H1 (cell line): Measurements from ENCODE around the gene TAF12. TPM values are rescaled to one million over a fixed set of nuclear protein-coding genes. Genes with fewer than 3 reads are reported as not detected.
"Not testable (repeated sequence)": the region's sequence is repeated elsewhere in the genome, so short reads cannot be mapped to it uniquely, and the experiment has no call there.

Experiments
- CTCF ChIA-PET: fragments of 300-600 bp; sonication (Branson Sonifier 250); formaldehyde crosslinking; loops from one replicate; lab custom pipeline; 2021; ENCODE audit not compliant: partially characterized antibody; lab: Charles Lee
- POLR2A ChIA-PET: fragments of 300-600 bp; sonication (Branson Sonifier 250); formaldehyde crosslinking; loops from one replicate; lab custom pipeline; 2021; ENCODE audit warnings: inconsistent platforms; ENCODE audit not compliant: partially characterized antibody; lab: Charles Lee
- DNase-seq, 2 experiments: peaks; one replicate each; pipeline versions ENCODE4 v3.0.0 to v3.0.0-alpha.2; 2010 to 2022; ENCODE audit warnings: low spot score in 2 of 2, low read depth in 1 of 2, mixed read lengths in 1 of 2
- FAIRE-seq: peaks from 2 replicates; lab custom pipeline; 2011; peaks lifted over from hg19 to GRCh38; lab: Jason Lieb, UNC
- H2AFZ ChIP-seq: 2 replicates; pipeline ENCODE4 v1.8.1; 2012; ENCODE audit warnings: low read length, inconsistent platforms
- H2AK5ac ChIP-seq: 2 replicates; pipeline ENCODE4 v1.6.1; 2013; ENCODE audit warnings: low read depth, low read length
- H2BK120ac ChIP-seq: replicated peaks from 2 replicates; pipeline ENCODE3; 2013; ENCODE audit warnings: low read depth, low read length, inconsistent platforms
- H2BK12ac ChIP-seq: 2 replicates; pipeline ENCODE4 v1.6.1; 2013; ENCODE audit warnings: low read depth, low read length
- H2BK15ac ChIP-seq: 2 replicates; pipeline ENCODE4 v1.6.1; 2013; ENCODE audit warnings: low read length
- H2BK20ac ChIP-seq: 2 replicates; pipeline ENCODE4 v1.6.1; 2013; ENCODE audit warnings: low read length
- H2BK5ac ChIP-seq: 2 replicates; pipeline ENCODE4 v1.6.1; 2013; ENCODE audit warnings: low read depth, low read length
- H3K14ac ChIP-seq: 2 replicates; pipeline ENCODE4 v1.6.1; 2013; ENCODE audit warnings: inconsistent platforms; ENCODE audit not compliant: insufficient read length
- H3K18ac ChIP-seq: 2 replicates; pipeline ENCODE4 v1.6.1; 2013; ENCODE audit warnings: low read length; ENCODE audit errors: extremely low read depth
- H3K23ac ChIP-seq: 2 replicates; pipeline ENCODE4 v1.6.1; 2013; ENCODE audit warnings: inconsistent platforms; ENCODE audit not compliant: insufficient read length
- H3K23me2 ChIP-seq: 2 replicates; pipeline ENCODE4 v1.6.1; 2013; ENCODE audit warnings: low read depth, low read length
- H3K27ac ChIP-seq: 2 replicates; pipeline ENCODE4 v1.6.1; 2011; ENCODE audit warnings: low read depth, low read length, inconsistent platforms
- H3K27me3 ChIP-seq, 4 experiments: replicated peaks in 1 of 4; 1 replicate in 1 of 4; 2 replicates in 3 of 4; pipeline versions ENCODE4 v1.6.1 to v1.8.1; 2011 to 2013; ENCODE audit warnings: low read length in 3 of 4, mild to moderate bottlenecking in 3 of 4, inconsistent platforms in 2 of 4, mixed read lengths in 2 of 4, moderate library complexity in 1 of 4; ENCODE audit not compliant: control insufficient read depth in 3 of 4, insufficient read depth in 3 of 4; ENCODE audit errors: extremely low read depth in 1 of 4
- H3K36me3 ChIP-seq, 4 experiments: 2 replicates each; pipeline versions ENCODE4 v1.6.1 to v1.8.1; 2011 to 2013; ENCODE audit warnings: mild to moderate bottlenecking in 4 of 4, low read length in 3 of 4, moderate library complexity in 2 of 4, control low read depth in 1 of 4, inconsistent platforms in 1 of 4; ENCODE audit not compliant: insufficient read depth in 4 of 4, control insufficient read depth in 2 of 4
- H3K4ac ChIP-seq: replicated peaks from 2 replicates; pipeline ENCODE3; 2013; ENCODE audit warnings: low read length, low read depth, mixed read lengths, inconsistent platforms; ENCODE audit not compliant: insufficient read length
- H3K4me1 ChIP-seq, 4 experiments: replicated peaks in 1 of 4; 1 replicate in 1 of 4; 2 replicates in 3 of 4; pipeline versions ENCODE4 v1.6.1 to v1.8.1; 2011 to 2013; ENCODE audit warnings: low read length in 3 of 4, inconsistent platforms in 2 of 4, mixed read lengths in 1 of 4; ENCODE audit not compliant: insufficient read depth in 4 of 4, control insufficient read depth in 3 of 4
- H3K4me2 ChIP-seq, 2 experiments: 2 replicates each; pipeline versions ENCODE4 v1.6.1 to v1.8.1; 2011 to 2013; ENCODE audit warnings: low read depth in 2 of 2, low read length in 2 of 2, control low read depth in 1 of 2, inconsistent platforms in 1 of 2, mild to moderate bottlenecking in 1 of 2; ENCODE audit not compliant: insufficient read depth in 1 of 2
- H3K4me3 ChIP-seq, 4 experiments: fragments of 200-600, 300-600 bp in 1 of 4; sonication (generic), shearing (Covaris generic), sonication (Bioruptor Twin) in 1 of 4; 2 replicates each; pipeline versions ENCODE4 v1.5.1 to v1.8.1; 2011 to 2016; ENCODE audit warnings: low read length in 4 of 4, low read depth in 3 of 4, control low read depth in 2 of 4, inconsistent platforms in 2 of 4, mild to moderate bottlenecking in 2 of 4, mixed read lengths in 1 of 4, moderate library complexity in 1 of 4; ENCODE audit not compliant: insufficient read depth in 2 of 4; ENCODE audit errors: extremely low read depth in 1 of 4
- H3K56ac ChIP-seq: replicated peaks from 2 replicates; pipeline ENCODE3; 2013; ENCODE audit warnings: low read depth, mild to moderate bottlenecking, mixed read lengths, low read length, inconsistent platforms; ENCODE audit not compliant: insufficient read length
- H3K79me1 ChIP-seq: 2 replicates; pipeline ENCODE4 v1.6.1; 2013; ENCODE audit warnings: low read depth, low read length, control low read depth
- H3K79me2 ChIP-seq, 2 experiments: 2 replicates each; pipeline versions ENCODE4 v1.6.1 to v1.8.1; 2012 to 2013; ENCODE audit warnings: low read length in 2 of 2, mild to moderate bottlenecking in 2 of 2, inconsistent platforms in 1 of 2; ENCODE audit not compliant: insufficient read depth in 2 of 2, control insufficient read depth in 1 of 2
- H3K9ac ChIP-seq, 4 experiments: replicated peaks in 1 of 4; 1 replicate in 1 of 4; 2 replicates in 3 of 4; pipeline versions ENCODE4 v1.6.1 to v1.8.1; 2011 to 2013; ENCODE audit warnings: low read depth in 3 of 4, low read length in 3 of 4, control low read depth in 2 of 4, mild to moderate bottlenecking in 2 of 4, moderate library complexity in 2 of 4, inconsistent platforms in 1 of 4; ENCODE audit errors: extremely low read depth in 1 of 4
- H3K9me3 ChIP-seq, 2 experiments: 2 replicates each; pipeline versions ENCODE4 v1.6.1 to v1.8.1; 2012 to 2013; ENCODE audit warnings: mild to moderate bottlenecking in 2 of 2, moderate library complexity in 2 of 2, control low read depth in 1 of 2, inconsistent platforms in 1 of 2, low read depth in 1 of 2, low read length in 1 of 2, mixed read lengths in 1 of 2; ENCODE audit not compliant: insufficient read depth in 2 of 2
- H4K20me1 ChIP-seq, 2 experiments: replicated peaks in 1 of 2; 2 replicates each; pipeline versions ENCODE3 to v1.8.1; 2011 to 2013; ENCODE audit warnings: inconsistent platforms in 2 of 2, low read length in 2 of 2, mild to moderate bottlenecking in 1 of 2; ENCODE audit not compliant: insufficient read depth in 2 of 2, control insufficient read depth in 1 of 2
- H4K5ac ChIP-seq: 2 replicates; pipeline ENCODE4 v1.6.1; 2013; ENCODE audit warnings: low read length, low read depth, mixed read lengths, inconsistent platforms; ENCODE audit not compliant: insufficient read length
- H4K8ac ChIP-seq: 2 replicates; pipeline ENCODE4 v1.8.0; 2013; ENCODE audit warnings: mild to moderate bottlenecking, moderate library complexity, low read length, inconsistent platforms; ENCODE audit not compliant: insufficient read depth; ENCODE audit errors: extremely low read depth
- H4K91ac ChIP-seq: replicated peaks from 2 replicates; pipeline ENCODE3; 2013; ENCODE audit warnings: low read length, mixed read lengths, inconsistent platforms; ENCODE audit not compliant: insufficient read length
- WGBS, 2 experiments: shearing (Covaris generic) in 1 of 2; methylation state at CpG; one replicate each; pipeline versions ENCODE4 v1.1.6 to v1.1.7; 2013 to 2015; ENCODE audit warnings: low lambda C conversion rate in 2 of 2, mixed read lengths in 2 of 2, inconsistent platforms in 1 of 2, low coverage in 1 of 2, missing lambda C conversion rate in 1 of 2; ENCODE audit not compliant: insufficient replicate concordance in 2 of 2, insufficient coverage in 1 of 2, insufficient read length in 1 of 2; ENCODE audit errors: extremely low coverage in 1 of 2, missing lambda C conversion rate in 1 of 2; 5-methylcytosine and 5-hydroxymethylcytosine counted together
- polyA plus RNA-seq, 7 experiments: library from polyadenylated mRNA; depleted of rRNA in 3 of 7; stranded (reverse) in 5 of 7; unstranded in 2 of 7; fragments of >200 nt in 5 of 7; fragments of 200-250 nt in 2 of 7; gene quantifications; 1 replicate in 5 of 7; 2 replicates in 1 of 7; 4 replicates in 1 of 7; pipeline versions ENCODE4 v1.2.1 to v1.2.3, GENCODE V29; 2011 to 2013; ENCODE audit warnings: missing spikeins in 2 of 7, mixed read lengths in 2 of 7
- total RNA-seq: library from RNA; stranded (reverse); fragmentation: NEBNext Ultra II Directional; extraction: Animal tissue kit (Norgen Biotek cat#: 25700); gene quantifications from 2 replicates; pipeline ENCODE4 v1.2.1, GENCODE V29; 2021

Gene TAF12
- total and polyA plus RNA-seq, 2 of the 8 experiments (the other 6 are each of a cell fraction or from before 2014, with no cell fraction given), result 25.1 to 27.2 TPM

DNA sequence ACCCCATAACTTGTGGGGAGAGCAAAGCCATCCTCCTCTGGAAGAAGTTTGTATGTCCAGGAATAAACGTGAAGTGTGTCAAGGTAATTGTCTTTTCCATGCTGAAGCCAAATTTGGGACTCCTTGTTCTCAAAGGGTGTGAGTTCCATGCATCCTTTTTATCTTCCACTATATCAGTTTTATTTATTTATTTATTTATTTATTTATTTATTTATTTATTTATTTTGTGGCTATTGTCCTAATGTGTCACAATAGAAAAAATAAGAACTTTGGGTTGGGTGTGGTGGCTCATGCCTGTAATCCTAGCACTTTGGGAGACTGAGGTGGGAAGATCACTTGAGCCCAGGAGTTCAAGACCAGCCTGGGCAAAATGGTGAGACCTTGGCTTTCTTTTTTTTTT, 48.8 kb upstream of the TAF12 start:
- DNase-seq, H2AFZ ChIP-seq, H3K14ac ChIP-seq, H2BK120ac ChIP-seq, FAIRE-seq, H3K4me2 ChIP-seq, H4K20me1 ChIP-seq, H3K79me2 ChIP-seq, H3K23me2 ChIP-seq, H2AK5ac ChIP-seq, H4K5ac ChIP-seq, H3K79me1 ChIP-seq, H3K27me3 ChIP-seq, H3K18ac ChIP-seq, H2BK20ac ChIP-seq, H2BK15ac ChIP-seq, H3K27ac ChIP-seq, H3K9me3 ChIP-seq, H3K56ac ChIP-seq, H2BK5ac ChIP-seq, H3K23ac ChIP-seq, H3K9ac ChIP-seq, H2BK12ac ChIP-seq, H4K8ac ChIP-seq, H3K4ac ChIP-seq, H3K4me3 ChIP-seq, H3K4me1 ChIP-seq, H4K91ac ChIP-seq: not testable (repeated sequence)
- ChIA-PET CTCF (interaction anchor here (0.8 kb wide), 1 partner anchor 10 kb away, joined by 3 read pairs; no protein-coding TSS in a partner anchor), POLR2A (interaction anchor here (0.8 kb wide), 1 partner anchor 110 kb away, joined by 3 read pairs; no protein-coding TSS in a partner anchor)
- 75% methylated on average over 1 of the region's 1 CpG; no CpG with 5 or more reads in 1 of the 2 experiments for WGBS, 2 experiments
- peaks cover 1 to 29% (median 16%) of the 10 kb centered on the region in 4 experiments for H3K36me3 ChIP-seq
